GM12892 (cell line): ENCODE measurements around the gene TMPRSS13.

Source experiments
- POLR2A ChIP-seq: IDR thresholded peaks from 2 replicates; pipeline ENCODE4 v1.6.1; 2011; ENCODE audit warnings: low read depth, low read length, control low read depth
- POLR2AphosphoS5 ChIP-seq: IDR thresholded peaks from 2 replicates; pipeline ENCODE4 v1.6.1; 2011; ENCODE audit warnings: low read depth, low read length, control low read depth

DNA sequence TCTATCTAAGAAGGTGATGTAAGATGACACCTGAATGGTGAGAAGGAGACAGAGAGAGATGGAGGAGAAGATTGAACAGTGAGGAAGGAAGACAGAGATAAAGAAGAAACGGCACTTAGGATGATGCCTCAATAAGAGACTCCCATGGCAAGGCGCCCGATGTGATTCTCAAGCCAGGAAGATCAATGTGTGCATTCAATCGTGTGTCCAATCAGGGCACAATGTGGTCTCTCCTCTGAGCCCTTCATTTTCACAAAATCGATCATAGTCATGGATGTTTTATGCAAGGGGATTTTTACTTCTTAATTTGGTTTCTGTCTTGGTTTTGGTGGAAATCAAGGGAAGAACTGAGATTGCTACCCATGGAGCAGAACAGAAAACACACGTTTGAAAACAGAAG lies 19.9 kb upstream of the TMPRSS13 start:
- TF ChIP-seq POLR2A (no peak), POLR2AphosphoS5 (no peak)
